Sigmoid colon (tissue), 7 donors: Measurements from ENCODE around the gene SUGP2. TPM values are rescaled to one million over a fixed set of nuclear protein-coding genes. Genes with fewer than 3 reads are reported as not detected.

Experiments
- DNase-seq: peaks from one replicate; pipeline ENCODE4 v3.0.0-alpha.2; 2019
- H3K27ac ChIP-seq, 4 donors: fragments of 200-600 bp; sonication (generic); one replicate each; pipeline ENCODE4 v1.5.1; 2016 to 2019; ENCODE audit warnings: mild to moderate bottlenecking in 1 of 4
- H3K27me3 ChIP-seq, 3 donors: fragments of 200-600 bp; sonication (generic); one replicate each; pipeline ENCODE4 v1.5.1; 2019; ENCODE audit warnings: mild to moderate bottlenecking in 1 of 3
- H3K36me3 ChIP-seq, 4 donors: fragments of 200-600 bp; sonication (generic); one replicate each; pipeline ENCODE4 v1.5.1; 2016 to 2019
- H3K4me1 ChIP-seq, 4 donors: fragments of 200-600 bp; sonication (generic); one replicate each; pipeline ENCODE4 v1.5.1; 2017 to 2019
- H3K4me3 ChIP-seq, 4 donors: fragments of 200-600 bp; sonication (generic); one replicate each; pipeline ENCODE4 v1.5.1; 2017 to 2019; ENCODE audit warnings: mild to moderate bottlenecking in 2 of 4, moderate library complexity in 1 of 4
- H3K9me3 ChIP-seq, 4 donors: fragments of 200-600 bp in 3 of 4; sonication (generic) in 3 of 4; one replicate each; pipeline versions ENCODE4 v1.5.1 to v1.6.1; 2013 to 2019
- CTCF ChIP-seq, 4 experiments: fragments of 450-650 bp in 3 of 4; fragments of 200-600 bp in 1 of 4; IDR thresholded peaks; one replicate each; pipeline ENCODE4 v1.5.1; 2016 to 2019; ENCODE audit warnings: antibody characterized with exemption in 4 of 4, mild to moderate bottlenecking in 3 of 4, moderate library complexity in 2 of 4
- EP300 ChIP-seq, 4 donors: sonication (generic); formaldehyde crosslinking; IDR thresholded peaks; one replicate each; pipeline ENCODE4 v1.6.1; 2017; ENCODE audit warnings: antibody characterized with exemption in 4 of 4
- POLR2A ChIP-seq, 2 donors: fragments of 450-650 bp; IDR thresholded peaks; one replicate each; pipeline ENCODE4 v1.6.1; 2016; ENCODE audit warnings: antibody characterized with exemption in 2 of 2, mild to moderate bottlenecking in 2 of 2, moderate library complexity in 2 of 2
- POLR2AphosphoS5 ChIP-seq, 4 donors: sonication (generic); formaldehyde crosslinking; IDR thresholded peaks; one replicate each; pipeline ENCODE4 v1.6.1; 2017; ENCODE audit warnings: antibody characterized with exemption in 4 of 4
- WGBS, 2 donors: extraction: QIAGEN DNeasy Blood & Tissue Kit; methylation state at CpG; one replicate each; pipeline ENCODE4 v1.1.7; 2013; 5-methylcytosine and 5-hydroxymethylcytosine counted together
- intact Hi-C: fragments of 100-400 bp; cut with DNase I; formaldehyde crosslinking; loops from one replicate; pipeline ENCODE4 v1.15.1; 2023
- polyA plus RNA-seq, 3 donors: library from polyadenylated mRNA; stranded (reverse); fragments of 200-250 nt; gene quantifications; one replicate each; pipeline ENCODE4 v1.2.3, GENCODE V29; 2013
- total RNA-seq, 4 donors: library from RNA; depleted of rRNA; stranded (reverse); fragments of >200 nt; gene quantifications; one replicate each; pipeline ENCODE4 v1.1.0, GENCODE V29; 2016
- donor health status: healthy with polysubstance abuse.
- donor health status: Bipolar disorder and iron deficiency.
- donor health status: healthy.

SUGP2 gene
- total and polyA plus RNA-seq, 7 donors: 7.8 to 82.3 (median 30.3) TPM

- H3K36me3 ChIP-seq: peaks cover 0 to 61% (median 35%) of the 10 kb centered on the region in 4 donors
These were observed 23.4 kb upstream of the SUGP2 start for GRCh38 chr19:19056636-19057275.

DNA sequence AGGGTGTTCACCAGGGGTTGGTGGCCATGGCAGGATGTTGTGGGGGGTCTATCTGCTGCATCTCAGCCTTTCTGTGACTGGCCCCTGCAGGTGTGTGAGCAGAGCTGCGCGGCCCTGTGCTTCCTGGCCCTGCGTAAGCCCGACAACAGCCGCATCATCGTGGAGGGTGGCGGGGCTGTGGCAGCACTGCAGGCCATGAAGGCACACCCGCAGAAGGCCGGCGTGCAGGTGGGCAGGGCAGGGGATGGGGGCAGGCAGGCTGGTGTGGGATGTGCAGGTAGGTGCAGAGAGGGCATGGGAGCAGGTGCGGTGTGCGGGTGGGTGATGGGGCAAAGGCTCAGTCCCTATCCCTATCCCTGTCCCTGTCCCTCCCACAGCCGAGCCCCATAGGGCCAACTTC lies 22.4 kb upstream of the SUGP2 start:
- no peaks in the 10 kb centered on the region for H3K4me1 ChIP-seq
- no peak overlapping the region for H3K27ac ChIP-seq
- no peak overlapping the region for H3K4me3 ChIP-seq
- TF ChIP-seq POLR2A (IDR thresholded peaks at IDR 0.05) (no peak), POLR2AphosphoS5 (IDR thresholded peaks at IDR 0.05) (no peak), EP300 (IDR thresholded peaks at IDR 0.05) (no peak), CTCF (IDR thresholded peaks at IDR 0.05) (no peak)
- no peak for DNase-seq
- peaks cover 0 to 71% (median 37%) of the 10 kb centered on the region in 4 donors for H3K36me3 ChIP-seq
- intact Hi-C loops: loop anchor here (2.0 kb wide), 2 partner anchors 83 to 119 kb away; partner anchors contain the start of gene TMEM161A
- 95% methylated on average over 13 of the region's 13 CpGs for WGBS, 2 donors
- H3K27me3 ChIP-seq: no peaks in the 10 kb centered on the region
- no peaks in the 10 kb centered on the region for H3K9me3 ChIP-seq

More at GRCh38 chr19:19056636-19057275, 23.4 kb upstream of the SUGP2 start:
- DNase-seq: no peak
- no peak for TF ChIP-seq CTCF (IDR thresholded peaks at IDR 0.05)
- H3K4me1 ChIP-seq: no peaks in the 10 kb centered on the region
- no peak overlapping the region for H3K27ac ChIP-seq
- 80 to 85% methylated on average over 9 of the region's 9 CpGs for WGBS, 2 donors
- H3K9me3 ChIP-seq: no peaks in the 10 kb centered on the region
- no peaks in the 10 kb centered on the region for H3K27me3 ChIP-seq
- H3K4me3 ChIP-seq: no peak overlapping the region
- intact Hi-C loops: no loop called here

DNA sequence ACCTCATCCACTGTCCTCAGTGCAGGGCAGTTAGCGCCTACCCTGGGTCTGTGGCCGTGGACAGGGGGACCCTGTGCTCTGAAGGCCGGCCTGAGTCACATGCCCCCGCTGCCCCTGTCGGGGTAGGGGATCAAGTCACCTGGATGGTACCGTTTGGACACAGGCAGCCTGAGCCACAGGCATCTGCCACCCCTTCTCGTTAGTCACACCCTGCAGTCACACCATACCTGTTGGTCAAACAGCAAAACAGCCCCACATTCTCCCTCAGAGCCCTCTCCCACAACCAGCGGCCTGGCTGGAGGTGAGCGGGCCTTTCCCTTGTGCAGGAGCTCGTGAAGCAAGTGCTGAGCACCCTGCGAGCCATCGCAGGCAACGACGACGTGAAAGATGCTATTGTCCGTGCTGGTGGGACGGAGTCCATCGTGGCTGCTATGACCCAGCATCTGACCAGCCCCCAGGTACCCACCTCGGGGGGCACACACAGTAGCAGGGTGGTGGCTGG lies 21.7 kb upstream of the SUGP2 start:
- H3K27ac ChIP-seq: no peak overlapping the region
- WGBS, 2 donors: 95 to 97% methylated on average over 19 of the region's 19 CpGs
- no peak for TF ChIP-seq POLR2A (IDR thresholded peaks at IDR 0.05)
- no peak for TF ChIP-seq CTCF (IDR thresholded peaks at IDR 0.05)
- no peak for TF ChIP-seq EP300 (IDR thresholded peaks at IDR 0.05)
- TF ChIP-seq POLR2AphosphoS5 (IDR thresholded peaks at IDR 0.05): no peak
- H3K4me1 ChIP-seq: no peaks in the 10 kb centered on the region
- intact Hi-C loops: loop anchor here (2.0 kb wide), 2 partner anchors 84 to 120 kb away; partner anchors contain the start of gene TMEM161A
- no peaks in the 10 kb centered on the region for H3K27me3 ChIP-seq
- peaks cover 0 to 71% (median 37%) of the 10 kb centered on the region in 4 donors for H3K36me3 ChIP-seq
- DNase-seq: no peak
- no peak overlapping the region for H3K4me3 ChIP-seq
- no peaks in the 10 kb centered on the region for H3K9me3 ChIP-seq

DNA sequence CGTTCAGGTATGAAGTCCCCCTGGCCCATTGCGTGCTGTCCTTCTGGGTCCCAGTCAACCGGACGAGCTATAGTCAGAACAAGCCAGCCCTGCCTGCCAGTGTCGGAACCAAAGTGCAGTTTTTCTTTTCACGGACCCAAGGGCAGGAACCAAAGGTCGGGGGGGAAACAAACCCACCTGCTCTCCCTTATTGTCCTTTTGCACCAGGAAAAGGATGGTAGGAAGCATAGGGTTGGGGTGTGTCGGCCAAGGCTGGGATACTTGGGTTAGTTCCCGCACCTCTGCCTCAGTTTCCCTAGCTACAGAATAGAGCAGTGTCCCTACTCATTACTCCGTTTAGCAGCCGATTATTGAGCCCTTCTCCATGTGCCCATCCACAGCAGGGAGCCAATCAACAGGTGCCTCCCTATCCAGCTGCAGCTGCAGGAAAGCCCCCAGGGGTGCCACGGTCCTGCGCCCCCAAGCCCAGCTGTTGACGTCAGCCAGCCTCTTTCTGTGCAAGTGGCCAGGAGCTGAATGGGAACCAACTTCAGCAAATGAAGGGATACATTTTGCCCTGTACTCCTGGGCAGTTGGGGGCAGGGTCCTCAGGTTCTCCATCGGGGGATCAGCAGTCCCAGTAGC lies 21.1 kb upstream of the SUGP2 start:
- H3K27ac ChIP-seq: no peak overlapping the region
- H3K27me3 ChIP-seq: no peaks in the 10 kb centered on the region
- 95% methylated on average over 15 of the region's 15 CpGs for WGBS, 2 donors
- no peak for TF ChIP-seq POLR2A (IDR thresholded peaks at IDR 0.05)
- TF ChIP-seq EP300 (IDR thresholded peaks at IDR 0.05): no peak
- TF ChIP-seq POLR2AphosphoS5 (IDR thresholded peaks at IDR 0.05): no peak
- no peak for TF ChIP-seq CTCF (IDR thresholded peaks at IDR 0.05)
- H3K4me3 ChIP-seq: no peak overlapping the region
- H3K4me1 ChIP-seq: no peaks in the 10 kb centered on the region
- intact Hi-C loops: loop anchor here (2.0 kb wide), 2 partner anchors 84 to 120 kb away; partner anchors contain the start of gene TMEM161A
- H3K9me3 ChIP-seq: no peaks in the 10 kb centered on the region
- H3K36me3 ChIP-seq: peaks cover 0 to 74% (median 37%) of the 10 kb centered on the region in 4 donors
- DNase-seq: no peak
